HFF-Myc (cell line): ENCODE measurements around the gene NXNL1.
"Not testable (repeated sequence)": the region's sequence is repeated elsewhere in the genome, so short reads cannot be mapped to it uniquely, and the experiment has no call there.

Source experiments
- DNase-seq: peaks from one replicate; pipeline ENCODE4 v3.0.0-alpha.2; 2011; ENCODE audit warnings: low read depth; ENCODE audit errors: extremely low read depth
- H3K4me3 ChIP-seq: replicated peaks from 2 replicates; pipeline ENCODE4 v1.5.1; 2011; ENCODE audit warnings: low read depth, mild to moderate bottlenecking, control low read depth, low read length
- CTCF ChIP-seq: IDR thresholded peaks from 2 replicates; pipeline ENCODE4 v1.5.1; 2012; ENCODE audit warnings: mild to moderate bottlenecking, low read depth, low read length, control low read depth; ENCODE audit errors: missing control alignments

Gene NXNL1

GRCh38 chr19:17460372-17461230, at the start of gene NXNL1:
Gene NXNL1 (minus strand): TSS chr19:17460926. CDS start chr19:17460869, 57 bp downstream.
- H3K4me3 ChIP-seq: no peak within 1 kb of the TSS
- TF ChIP-seq CTCF: no peak
- DNase-seq: no peak

GRCh38 chr19:17508558-17508933, 47.8 kb upstream of the NXNL1 start:
- DNase-seq, H3K4me3 ChIP-seq: not testable (repeated sequence)

GRCh38 chr19:17506745-17507144, 46.0 kb upstream of the NXNL1 start:
- no peak for TF ChIP-seq CTCF
- no peak overlapping the region for H3K4me3 ChIP-seq
- no peak for DNase-seq

GRCh38 chr19:17505223-17505622, 44.5 kb upstream of the NXNL1 start:
- DNase-seq: no peak
- H3K4me3 ChIP-seq: no peak overlapping the region
- no peak for TF ChIP-seq CTCF

GRCh38 chr19:17504456-17504855, 43.7 kb upstream of the NXNL1 start:
- no peak overlapping the region for H3K4me3 ChIP-seq
- no peak for TF ChIP-seq CTCF
- DNase-seq: no peak

GRCh38 chr19:17504030-17504429, 43.3 kb upstream of the NXNL1 start:
- no peak for DNase-seq
- H3K4me3 ChIP-seq: no peak overlapping the region
- TF ChIP-seq CTCF: no peak

- DNase-seq: no peak
Observed at GRCh38 chr19:17503240-17503639, 42.5 kb upstream of the NXNL1 start.

More at GRCh38 chr19:17503240-17503639, 42.5 kb upstream of the NXNL1 start:
- no peak for TF ChIP-seq CTCF
- H3K4me3 ChIP-seq: no peak overlapping the region
